ENCODE results near the gene RSPH6A.

- TF ChIP-seq POLR2A (IDR thresholded peaks at IDR 0.05) (no peak), POLR2AphosphoS5 (IDR thresholded peaks at IDR 0.05) (no peak), CTCF (IDR thresholded peaks at IDR 0.05) (no peak)
Measured at GRCh38 chr19:45766869-45767346, 48.2 kb downstream of the RSPH6A start.

All from prostate gland (tissue), 2 donors.